SK-N-SH treated with all-trans-retinoic acid at 6 μM for 48 hours (cell line): ENCODE data around the gene ZNF319.

ENCODE experiments used
- ATAC-seq: fragments of 200-7000 bp; cut with Tn5 transposase; 3 replicates; pipeline ENCODE4 v1.9.1; 2020; ENCODE audit warnings: mild to moderate bottlenecking, moderate library complexity
- ARNTL ChIP-seq: fragments of 450-650 bp; formaldehyde crosslinking; IDR thresholded peaks from 2 replicates; pipeline ENCODE4 v1.5.0; 2020; ENCODE audit warnings: low read depth, mild to moderate bottlenecking, moderate library complexity, borderline replicate concordance
- BACH2 ChIP-seq: fragments of 250-450 bp; sonication (Bioruptor Pico); IDR thresholded peaks from 2 replicates; pipeline ENCODE4 v1.9.0; 2021; ENCODE audit warnings: mild to moderate bottlenecking, borderline replicate concordance
- CREB5 ChIP-seq: fragments of 250-450 bp; sonication (Bioruptor Pico); IDR thresholded peaks from 2 replicates; pipeline ENCODE4 v1.5.1; 2020; ENCODE audit warnings: low read depth, mild to moderate bottlenecking, moderate library complexity
- CSDC2 ChIP-seq: fragments of 250-450 bp; sonication (Bioruptor Pico); IDR thresholded peaks from 2 replicates; pipeline ENCODE4 v1.5.0; 2020; ENCODE audit warnings: mild to moderate bottlenecking, moderate library complexity
- CSRNP3 ChIP-seq: fragments of 250-450 bp; sonication (Bioruptor Pico); IDR thresholded peaks from 2 replicates; pipeline ENCODE4 v1.5.1; 2021; ENCODE audit warnings: mild to moderate bottlenecking, moderate library complexity
- ESRRG ChIP-seq: fragments of 250-450 bp; sonication (Bioruptor Pico); IDR thresholded peaks from 2 replicates; pipeline ENCODE4 v1.6.1; 2021; ENCODE audit warnings: mild to moderate bottlenecking
- GLIS3 ChIP-seq: fragments of 250-450 bp; sonication (Bioruptor Pico); IDR thresholded peaks from 2 replicates; pipeline ENCODE4 v1.5.0; 2020; ENCODE audit warnings: mild to moderate bottlenecking, moderate library complexity
- ISL1 ChIP-seq: fragments of 250-450 bp; sonication (Bioruptor Pico); IDR thresholded peaks from 2 replicates; pipeline ENCODE4 v2.1.2; 2022; ENCODE audit warnings: mild to moderate bottlenecking, moderate library complexity
- OSR1 ChIP-seq: fragments of 250-450 bp; sonication (Bioruptor Pico); IDR thresholded peaks from 2 replicates; pipeline ENCODE4 v1.8.0; 2022; ENCODE audit warnings: moderate library complexity, mild to moderate bottlenecking, inconsistent platforms
- PATZ1 ChIP-seq: fragments of 250-450 bp; sonication (Bioruptor Pico); IDR thresholded peaks from 2 replicates; pipeline ENCODE4 v1.8.0; 2020; ENCODE audit warnings: mild to moderate bottlenecking, moderate library complexity, borderline replicate concordance
- POU6F1 ChIP-seq: fragments of 250-450 bp; sonication (Bioruptor Pico); IDR thresholded peaks from 2 replicates; pipeline ENCODE4 v1.8.0; 2021; ENCODE audit warnings: low read depth, mild to moderate bottlenecking, moderate library complexity, borderline replicate concordance
- PPARA ChIP-seq: fragments of 250-450 bp; sonication (Bioruptor Pico); IDR thresholded peaks from 2 replicates; pipeline ENCODE4 v1.5.0; 2020; ENCODE audit warnings: mild to moderate bottlenecking, borderline replicate concordance
- RARB ChIP-seq: fragments of 250-450 bp; sonication (Bioruptor Pico); IDR thresholded peaks from 2 replicates; pipeline ENCODE4 v1.8.0; 2021; ENCODE audit warnings: mild to moderate bottlenecking, moderate library complexity
- TCF4 ChIP-seq: fragments of 250-450 bp; sonication (Bioruptor Pico); IDR thresholded peaks from 2 replicates; pipeline ENCODE4 v1.8.0; 2021; ENCODE audit warnings: mild to moderate bottlenecking, moderate library complexity, borderline replicate concordance
- TOX ChIP-seq: fragments of 250-450 bp; sonication (Bioruptor Pico); IDR thresholded peaks from 2 replicates; pipeline ENCODE4 v1.8.0; 2021; ENCODE audit warnings: mild to moderate bottlenecking, moderate library complexity, borderline replicate concordance
- TSHZ2 ChIP-seq: fragments of 250-450 bp; sonication (Bioruptor Pico); IDR thresholded peaks from 2 replicates; pipeline ENCODE4 v1.5.0; 2020; ENCODE audit warnings: mild to moderate bottlenecking, moderate library complexity
- ZC3H10 ChIP-seq: fragments of 250-450 bp; sonication (Bioruptor Pico); IDR thresholded peaks from 2 replicates; pipeline ENCODE4 v1.5.1; 2021; ENCODE audit warnings: mild to moderate bottlenecking, moderate library complexity
- ZFP3 ChIP-seq: fragments of 250-450 bp; sonication (Bioruptor Pico); IDR thresholded peaks from 2 replicates; pipeline ENCODE4 v1.5.0; 2020; ENCODE audit warnings: mild to moderate bottlenecking, moderate library complexity
- ZFP30 ChIP-seq: fragments of 450-650 bp; formaldehyde crosslinking; IDR thresholded peaks from 2 replicates; pipeline ENCODE4 v1.5.0; 2022; ENCODE audit warnings: mild to moderate bottlenecking, moderate library complexity
- ZNF565 ChIP-seq: fragments of 450-650 bp; formaldehyde crosslinking; conservative IDR thresholded peaks from 2 replicates; pipeline ENCODE4 v1.5.0; 2020; ENCODE audit warnings: low read depth, mild to moderate bottlenecking, moderate library complexity
- ZNF8 ChIP-seq: fragments of 450-650 bp; formaldehyde crosslinking; IDR thresholded peaks from 2 replicates; pipeline ENCODE4 v1.5.0; 2020; ENCODE audit warnings: mild to moderate bottlenecking, moderate library complexity

ZNF319 gene

GRCh38 chr16:57994361-57994760 lies 6.1 kb downstream of the ZNF319 start:
- no peak for ATAC-seq
- TF ChIP-seq ZFP3 (CRISPR knock-in tag) (no peak), OSR1 (CRISPR knock-in tag) (no peak)

- TF ChIP-seq ZFP3 (CRISPR knock-in tag) (no peak), ZNF565 (CRISPR knock-in tag) (no peak), ZFP30 (no peak), ESRRG (CRISPR knock-in tag) (no peak), CREB5 (CRISPR knock-in tag) (no peak), PPARA (CRISPR knock-in tag) (no peak), ARNTL (CRISPR knock-in tag) (no peak), TSHZ2 (CRISPR knock-in tag) (no peak), CSRNP3 (CRISPR knock-in tag) (no peak), CSDC2 (CRISPR knock-in tag) (no peak), POU6F1 (CRISPR knock-in tag) (no peak), RARB (CRISPR knock-in tag) (no peak), ZNF8 (CRISPR knock-in tag) (no peak), OSR1 (CRISPR knock-in tag) (no peak), TCF4 (CRISPR knock-in tag) (no peak)
- no peak for ATAC-seq
Observed at GRCh38 chr16:57993897-57994296, 6.6 kb downstream of the ZNF319 start.

- TF ChIP-seq BACH2 (CRISPR knock-in tag): no peak
- TF ChIP-seq ZC3H10 (CRISPR knock-in tag): no peak
- TF ChIP-seq GLIS3 (CRISPR knock-in tag): no peak
- TF ChIP-seq TOX (CRISPR knock-in tag): no peak
- no peak for TF ChIP-seq ISL1 (CRISPR knock-in tag)
- no peak for ATAC-seq
Observed at GRCh38 chr16:57993438-57993837, 7.0 kb downstream of the ZNF319 start.

GRCh38 chr16:57992084-57992483 lies 8.4 kb downstream of the ZNF319 start:
- TF ChIP-seq GLIS3 (CRISPR knock-in tag) (no peak), ZFP3 (CRISPR knock-in tag) (no peak), CSDC2 (CRISPR knock-in tag) (no peak), ZNF565 (CRISPR knock-in tag) (no peak), ZFP30 (no peak), PPARA (CRISPR knock-in tag) (no peak)
- ATAC-seq: no peak

- TF ChIP-seq TOX (CRISPR knock-in tag) (no peak), GLIS3 (CRISPR knock-in tag) (no peak), PATZ1 (CRISPR knock-in tag) (no peak), ZC3H10 (CRISPR knock-in tag) (no peak), ESRRG (CRISPR knock-in tag) (no peak), OSR1 (CRISPR knock-in tag) (no peak)
- ATAC-seq: no peak
Observed at GRCh38 chr16:57991551-57992059, 8.9 kb downstream of the ZNF319 start.
